A549 (cell line): ENCODE results near the gene SHC3. TPM values are rescaled to one million over a fixed set of nuclear protein-coding genes. Genes with fewer than 3 reads are reported as not detected.

ENCODE experiments used
- ATAC-seq, 2 experiments: fragments of 200-7000 bp in 1 of 2; fragments of >200 bp in 1 of 2; cut with Nextera tagmentation in 1 of 2; cut with Tn5 transposase in 1 of 2; 3 replicates each; pipeline versions ENCODE4 v1.8.0 to v1.9.1; 2018 to 2020; ENCODE audit warnings: mild to moderate bottlenecking in 1 of 2, moderate library complexity in 1 of 2
- CTCF ChIA-PET: fragments of 300-600 bp; sonication (Branson Sonifier 250); formaldehyde crosslinking; extraction: SDS; loops from one replicate; lab custom pipeline; 2021; ENCODE audit warnings: antibody characterized with exemption, inconsistent platforms; lab: Yijun Ruan, JAX
- POLR2A ChIA-PET: fragments of 350-600 bp; formaldehyde crosslinking; extraction: SDS; loops from one replicate; lab custom pipeline; 2021; ENCODE audit warnings: antibody characterized with exemption, inconsistent platforms; lab: Yijun Ruan, JAX
- DNase-seq, 2 experiments: peaks; one replicate each; pipeline versions ENCODE4 v3.0.0 to v3.0.0-alpha.2; 2011 to 2016; ENCODE audit warnings: low read depth in 1 of 2, low spot score in 1 of 2
- FAIRE-seq: peaks from 2 replicates; lab custom pipeline; 2011; peaks lifted over from hg19 to GRCh38; lab: Jason Lieb, UNC
- H3K27ac ChIP-seq, 2 experiments: fragments of >200 bp; sonication (Bioruptor Twin); formaldehyde crosslinking; 3 replicates each; pipeline ENCODE4 v1.5.1; 2016 to 2017
- H3K4me1 ChIP-seq: fragments of >200 bp; sonication (Bioruptor Twin); formaldehyde crosslinking; 3 replicates; pipeline ENCODE4 v1.6.1; 2016
- H3K4me2 ChIP-seq: fragments of >200 bp; sonication (Bioruptor Twin); formaldehyde crosslinking; 3 replicates; pipeline ENCODE4 v1.6.1; 2016
- H3K4me3 ChIP-seq: fragments of >200 bp; sonication (Bioruptor Twin); formaldehyde crosslinking; 3 replicates; pipeline ENCODE4 v1.5.1; 2016
- H3K9me3 ChIP-seq: fragments of >200 bp; sonication (Bioruptor Twin); formaldehyde crosslinking; 3 replicates; pipeline ENCODE4 v1.6.1; 2016
- ESRRA ChIP-seq: fragments of 150-350 bp; IDR thresholded peaks from 2 replicates; pipeline ENCODE4 v1.6.1; 2014; ENCODE audit warnings: mild to moderate bottlenecking, low read length, borderline replicate concordance
- FOSB ChIP-seq: fragments of 250-450 bp; sonication (Bioruptor Pico); IDR thresholded peaks from 2 replicates; pipeline ENCODE4 v1.5.0; 2020; ENCODE audit warnings: mild to moderate bottlenecking, moderate library complexity
- FOXS1 ChIP-seq: fragments of 250-450 bp; sonication (Bioruptor Pico); IDR thresholded peaks from 2 replicates; pipeline ENCODE4 v1.5.0; 2020; ENCODE audit warnings: mild to moderate bottlenecking, moderate library complexity
- HDAC2 ChIP-seq: fragments of 200-600 bp; sonication (generic); IDR thresholded peaks from 2 replicates; pipeline ENCODE4 v1.6.1; 2016
- HOXA7 ChIP-seq: fragments of 250-450 bp; sonication (Bioruptor Pico); IDR thresholded peaks from 2 replicates; pipeline ENCODE4 v1.5.0; 2020; ENCODE audit warnings: mild to moderate bottlenecking, moderate library complexity
- JUNB ChIP-seq: fragments of >200 bp; sonication (Bioruptor Twin); formaldehyde crosslinking; IDR thresholded peaks from 2 replicates; pipeline ENCODE4 v1.6.1; 2016
- KDM1A ChIP-seq: fragments of 200-600 bp; sonication (generic); IDR thresholded peaks from 2 replicates; pipeline ENCODE4 v1.6.1; 2016; ENCODE audit warnings: low read depth, mild to moderate bottlenecking
- NR3C1 ChIP-seq: fragments of >200 bp; sonication (Bioruptor Twin); formaldehyde crosslinking; IDR thresholded peaks from 3 replicates; pipeline ENCODE4 v1.6.1; 2017
- POLR2AphosphoS2 ChIP-seq: conservative IDR thresholded peaks from 2 replicates; pipeline ENCODE4 v1.6.1; 2012; ENCODE audit warnings: low read length, improper control_type of control experiment, inconsistent platforms
- RAD21 ChIP-seq, 2 experiments: fragments of >200 bp in 1 of 2; sonication (Bioruptor Twin) in 1 of 2; formaldehyde crosslinking in 1 of 2; IDR thresholded peaks in 1 of 2; conservative IDR thresholded peaks in 1 of 2; 2 replicates in 1 of 2; 3 replicates in 1 of 2; pipeline ENCODE4 v1.6.1; 2012 to 2018; ENCODE audit warnings: inconsistent platforms in 1 of 2
- RFX5 ChIP-seq: fragments of 450-650 bp; IDR thresholded peaks from 2 replicates; pipeline ENCODE4 v1.7.1; 2014; ENCODE audit warnings: antibody characterized with exemption, mild to moderate bottlenecking, moderate library complexity
- TFCP2L1 ChIP-seq: fragments of 250-450 bp; sonication (Bioruptor Pico); IDR thresholded peaks from 2 replicates; pipeline ENCODE4 v1.5.0; 2021; ENCODE audit warnings: mild to moderate bottlenecking
- ZC3H11A ChIP-seq: fragments of 450-650 bp; IDR thresholded peaks from 2 replicates; pipeline ENCODE4 v1.6.1; 2014; ENCODE audit warnings: antibody characterized with exemption, mild to moderate bottlenecking
- WGBS: methylation state at CpG from one replicate; pipeline ENCODE4 v1.1.6; 2017; ENCODE audit errors: missing lambda C conversion rate; 5-methylcytosine and 5-hydroxymethylcytosine counted together
- polyA plus RNA-seq, 4 experiments: library from polyadenylated mRNA; depleted of rRNA in 3 of 4; stranded (reverse); fragments of >200 nt; fragmentation: RNase III in 1 of 4; extraction: RNeasy Plus Mini Kit Qiagen cat#74134 plus additional on column Dnase treatment in 1 of 4; gene quantifications; 2 replicates in 3 of 4; 3 replicates in 1 of 4; pipeline ENCODE4 v1.2.3, GENCODE V29; 2011 to 2017
- TF ChIP-seq, protein P1 (sequence below): fragments of 250-450 bp; sonication (Bioruptor Pico); IDR thresholded peaks from 2 replicates; pipeline ENCODE4 v1.5.0; 2021; ENCODE audit warnings: mild to moderate bottlenecking, moderate library complexity, borderline replicate concordance
- TF ChIP-seq, protein P2 (sequence below): fragments of >200 bp; sonication (Bioruptor Twin); formaldehyde crosslinking; IDR thresholded peaks from 2 replicates; pipeline ENCODE4 v1.6.1; 2016
- TF ChIP-seq, protein P3 (sequence below): fragments of 250-450 bp; sonication (Bioruptor Pico); IDR thresholded peaks from 2 replicates; pipeline ENCODE4 v1.5.0; 2020; ENCODE audit warnings: low read depth, mild to moderate bottlenecking, moderate library complexity

SHC3 gene
- polyA plus RNA-seq, 2 of the 4 experiments (the other 2 are of a cell fraction): 0.09 to 0.88 TPM

DNA sequence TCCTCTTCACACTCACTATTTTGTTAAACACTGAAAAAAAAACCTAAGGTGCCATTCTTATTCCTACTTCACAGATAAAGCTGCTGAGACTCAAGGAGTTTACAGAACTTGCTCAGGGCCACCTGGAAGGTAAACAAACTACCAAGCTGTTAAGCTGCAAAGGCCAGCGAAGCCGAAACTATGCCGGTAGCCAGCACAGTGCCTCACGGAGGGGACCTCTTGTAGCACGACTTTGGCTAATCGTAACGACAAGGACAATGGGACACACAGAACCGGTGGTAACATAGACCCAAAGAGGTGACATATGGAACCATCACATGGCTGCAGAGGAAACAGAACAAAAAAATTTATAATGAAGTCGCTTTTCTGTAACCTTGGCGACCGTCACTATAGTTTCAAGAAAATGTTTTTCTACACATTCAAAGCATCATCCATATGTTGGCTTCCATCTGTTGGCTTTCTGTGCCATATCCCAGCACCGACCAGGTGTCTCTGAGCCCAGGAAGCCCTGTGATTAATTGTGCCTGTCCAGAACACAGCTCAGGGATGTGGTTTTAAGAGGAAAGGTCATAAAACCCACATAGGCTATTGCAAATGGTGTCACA is 127.1 kb downstream of the SHC3 start:
- 79% methylated on average over 12 of the region's 12 CpGs for WGBS
- no peak for FAIRE-seq
- no peak overlapping the region for H3K4me3 ChIP-seq
- no peak overlapping the region for H3K27ac ChIP-seq
- ChIA-PET CTCF (no interaction called here), POLR2A (no interaction called here)
- no peak for ATAC-seq
- TF ChIP-seq HOXA7: no peak
- TF ChIP-seq RAD21 (conservative IDR thresholded peaks at IDR 0.05 in 1 of 2, IDR thresholded peaks at IDR 0.05 in 1 of 2): no peak
- no peak for TF ChIP-seq JUNB
- TF ChIP-seq NR3C1: no peak
- no peak for TF ChIP-seq ZC3H11A
- TF ChIP-seq, protein P1, sequence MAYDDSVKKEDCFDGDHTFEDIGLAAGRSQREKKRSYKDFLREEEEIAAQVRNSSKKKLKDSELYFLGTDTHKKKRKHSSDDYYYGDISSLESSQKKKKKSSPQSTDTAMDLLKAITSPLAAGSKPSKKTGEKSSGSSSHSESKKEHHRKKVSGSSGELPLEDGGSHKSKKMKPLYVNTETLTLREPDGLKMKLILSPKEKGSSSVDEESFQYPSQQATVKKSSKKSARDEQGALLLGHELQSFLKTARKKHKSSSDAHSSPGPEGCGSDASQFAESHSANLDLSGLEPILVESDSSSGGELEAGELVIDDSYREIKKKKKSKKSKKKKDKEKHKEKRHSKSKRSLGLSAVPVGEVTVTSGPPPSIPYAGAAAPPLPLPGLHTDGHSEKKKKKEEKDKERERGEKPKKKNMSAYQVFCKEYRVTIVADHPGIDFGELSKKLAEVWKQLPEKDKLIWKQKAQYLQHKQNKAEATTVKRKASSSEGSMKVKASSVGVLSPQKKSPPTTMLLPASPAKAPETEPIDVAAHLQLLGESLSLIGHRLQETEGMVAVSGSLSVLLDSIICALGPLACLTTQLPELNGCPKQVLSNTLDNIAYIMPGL: no peak
- no peak for TF ChIP-seq FOSB (CRISPR knock-in tag)
- TF ChIP-seq ESRRA: no peak
- no peaks in the 10 kb centered on the region for H3K4me1 ChIP-seq
- no peak overlapping the region for H3K4me2 ChIP-seq
- no peak for DNase-seq
- no peaks in the 10 kb centered on the region for H3K9me3 ChIP-seq

DNA sequence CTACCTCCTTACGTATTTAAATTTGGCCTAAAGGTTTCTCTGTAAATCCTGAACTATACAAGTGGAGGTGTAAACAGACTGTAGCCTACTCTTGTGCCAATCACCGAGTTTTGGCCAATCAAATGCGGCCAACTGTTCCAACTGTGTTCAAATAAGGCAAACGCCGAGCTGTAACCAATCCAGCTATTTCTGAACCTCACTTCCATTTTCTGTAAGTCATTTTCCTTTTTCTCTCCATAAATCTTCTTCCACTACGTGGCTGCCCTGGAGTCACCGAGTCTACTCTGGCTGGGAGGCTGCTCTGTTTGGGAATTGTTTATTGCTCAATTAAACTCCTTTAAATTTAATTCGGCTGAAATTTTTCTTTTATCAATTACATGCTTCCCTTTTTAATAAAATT is 129.0 kb downstream of the SHC3 start:
- POLR2A ChIA-PET: no interaction called here
- DNase-seq (no peak), ATAC-seq (no peak), FAIRE-seq (no peak)
- TF ChIP-seq FOXS1 (CRISPR knock-in tag) (no peak), KDM1A (no peak), RFX5 (no peak)
- TF ChIP-seq, protein P2, sequence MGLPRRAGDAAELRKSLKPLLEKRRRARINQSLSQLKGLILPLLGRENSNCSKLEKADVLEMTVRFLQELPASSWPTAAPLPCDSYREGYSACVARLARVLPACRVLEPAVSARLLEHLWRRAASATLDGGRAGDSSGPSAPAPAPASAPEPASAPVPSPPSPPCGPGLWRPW: no peak
- TF ChIP-seq, protein P3, sequence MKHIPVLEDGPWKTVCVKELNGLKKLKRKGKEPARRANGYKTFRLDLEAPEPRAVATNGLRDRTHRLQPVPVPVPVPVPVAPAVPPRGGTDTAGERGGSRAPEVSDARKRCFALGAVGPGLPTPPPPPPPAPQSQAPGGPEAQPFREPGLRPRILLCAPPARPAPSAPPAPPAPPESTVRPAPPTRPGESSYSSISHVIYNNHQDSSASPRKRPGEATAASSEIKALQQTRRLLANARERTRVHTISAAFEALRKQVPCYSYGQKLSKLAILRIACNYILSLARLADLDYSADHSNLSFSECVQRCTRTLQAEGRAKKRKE: no peak
- Histone ChIP-seq H3K27ac (no peak overlapping the region), H3K9me3 (no peaks in the 10 kb centered on the region), H3K4me1 (no peaks in the 10 kb centered on the region), H3K4me3 (no peak overlapping the region), H3K4me2 (no peak overlapping the region)
- CTCF ChIA-PET: no interaction called here
- 57% methylated on average over 8 of the region's 8 CpGs for WGBS

DNA sequence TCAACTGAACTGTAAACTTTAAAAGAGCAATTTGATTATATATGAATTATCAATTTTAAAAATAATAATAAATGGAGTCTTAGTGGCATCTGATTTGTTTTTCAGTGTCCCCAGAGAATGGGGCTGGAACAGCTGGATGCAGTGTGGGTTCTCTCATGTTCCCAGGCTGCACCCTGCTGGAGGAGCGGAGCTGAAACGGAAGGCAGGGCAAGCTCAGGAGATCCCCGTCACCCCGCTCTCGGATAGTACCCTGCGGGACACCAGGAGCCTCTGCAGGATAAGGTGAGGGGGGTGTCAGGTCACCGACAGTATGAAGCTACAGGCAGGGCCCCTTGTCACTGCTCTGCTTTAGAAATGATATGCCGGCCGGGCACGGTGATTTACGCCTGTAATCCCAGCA is 130.0 kb downstream of the SHC3 start:
- Histone ChIP-seq H3K4me2 (no peak overlapping the region), H3K9me3 (no peaks in the 10 kb centered on the region), H3K4me3 (no peak overlapping the region), H3K27ac (no peak overlapping the region), H3K4me1 (no peaks in the 10 kb centered on the region)
- ChIA-PET POLR2A (no interaction called here), CTCF (no interaction called here)
- DNase-seq (no peak), FAIRE-seq (no peak), ATAC-seq (no peak)
- TF ChIP-seq NR3C1: no peak
- 80% methylated on average over 11 of the region's 11 CpGs for WGBS

DNA sequence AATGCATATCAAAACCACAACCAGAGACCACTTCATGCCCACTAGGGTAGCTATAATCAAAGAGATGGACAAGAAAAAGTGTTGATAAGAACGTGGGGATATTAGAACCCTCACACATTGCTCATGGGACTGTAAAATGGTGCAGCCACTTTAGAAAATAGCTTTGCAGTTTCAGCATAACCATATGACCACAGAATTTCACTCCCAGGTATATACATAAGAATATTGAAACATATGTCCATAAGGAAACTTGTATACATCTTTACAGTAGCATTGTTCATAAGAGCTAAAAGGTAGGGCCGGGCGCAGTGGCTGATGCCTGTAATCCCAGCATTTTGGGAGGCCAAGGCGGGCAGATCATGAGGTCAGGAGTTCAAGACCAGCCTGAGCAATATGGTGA is 131.0 kb downstream of the SHC3 start:
- WGBS: 72% methylated on average over 4 of the region's 4 CpGs
- Histone ChIP-seq H3K4me2 (no peak overlapping the region), H3K27ac (no peak overlapping the region), H3K4me1 (no peaks in the 10 kb centered on the region), H3K4me3 (no peak overlapping the region), H3K9me3 (no peaks in the 10 kb centered on the region)
- TF ChIP-seq FOSB (CRISPR knock-in tag): no peak
- TF ChIP-seq POLR2AphosphoS2: no peak
- TF ChIP-seq TFCP2L1 (CRISPR knock-in tag): no peak
- no peak for TF ChIP-seq HDAC2
- CTCF ChIA-PET: no interaction called here
- ATAC-seq (no peak), DNase-seq (no peak), FAIRE-seq (no peak)
- POLR2A ChIA-PET: no interaction called here
